SK-N-SH (cell line): ENCODE measurements around the gene VASN. TPM values are rescaled to one million over a fixed set of nuclear protein-coding genes. Genes with fewer than 3 reads are reported as not detected.

Source experiments
- CTCF ChIA-PET: fragments of 300-600, 350-600 bp; formaldehyde crosslinking; extraction: SDS; loops from one replicate; lab custom pipeline; 2021; lab: Yijun Ruan, JAX
- POLR2A ChIA-PET: fragments of 350-600 bp; sonication (Branson Sonifier 250); formaldehyde crosslinking; extraction: SDS; loops from one replicate; lab custom pipeline; 2020; ENCODE audit warnings: antibody characterized with exemption, inconsistent platforms; lab: Yijun Ruan, JAX
- DNase-seq: peaks from one replicate; pipeline ENCODE4 v3.0.0; 2012
- H2AFZ ChIP-seq: fragments of 200-600 bp; sonication (generic); 2 replicates; pipeline ENCODE4 v1.8.1; 2016; ENCODE audit warnings: antibody characterized with exemption, mild to moderate bottlenecking, low read depth
- H3F3A ChIP-seq: fragments of 200-600 bp; sonication (generic); replicated peaks from 2 replicates; pipeline ENCODE3; 2016; ENCODE audit warnings: antibody characterized with exemption, mild to moderate bottlenecking; ENCODE audit not compliant: insufficient read depth
- H3K27ac ChIP-seq, 2 experiments: fragments of 200-500 bp in 1 of 2; fragments of 200-600 bp in 1 of 2; sonication (Bioruptor generic) in 1 of 2; sonication (generic), shearing (Covaris generic) in 1 of 2; 2 replicates each; pipeline versions ENCODE4 v1.5.1 to v1.6.1; 2014 to 2016; ENCODE audit warnings: low read depth in 2 of 2, inconsistent platforms in 1 of 2, low read length in 1 of 2, mild to moderate bottlenecking in 1 of 2, mixed read lengths in 1 of 2
- H3K27me3 ChIP-seq: fragments of 200-600 bp; sonication (generic), shearing (Covaris generic); 2 replicates; pipeline ENCODE4 v1.6.1; 2016; ENCODE audit warnings: mixed run types; ENCODE audit not compliant: insufficient read depth
- H3K36me3 ChIP-seq, 2 experiments: fragments of 200-500 bp in 1 of 2; fragments of 200-600 bp in 1 of 2; sonication (Bioruptor generic) in 1 of 2; sonication (generic) in 1 of 2; replicated peaks in 1 of 2; 2 replicates each; pipeline versions ENCODE3 to v1.5.1; 2014 to 2016; ENCODE audit warnings: low read length in 1 of 2, mild to moderate bottlenecking in 1 of 2; ENCODE audit not compliant: insufficient read depth in 2 of 2, control insufficient read depth in 1 of 2
- H3K4me1 ChIP-seq, 2 experiments: fragments of 200-500 bp in 1 of 2; fragments of 200-600 bp in 1 of 2; sonication (Bioruptor generic) in 1 of 2; sonication (generic), shearing (Covaris generic) in 1 of 2; 2 replicates each; pipeline versions ENCODE4 v1.5.1 to v1.6.1; 2014 to 2016; ENCODE audit warnings: low read depth in 1 of 2, low read length in 1 of 2, mixed run types in 1 of 2; ENCODE audit not compliant: insufficient read depth in 2 of 2, control insufficient read depth in 1 of 2
- H3K4me2 ChIP-seq: fragments of 200-600 bp; sonication (generic), shearing (Covaris generic); 2 replicates; pipeline ENCODE4 v1.6.1; 2017; ENCODE audit warnings: mixed run types
- H3K4me3 ChIP-seq, 2 experiments: fragments of 200-500 bp in 1 of 2; fragments of 200-600 bp in 1 of 2; sonication (Bioruptor generic) in 1 of 2; sonication (generic), shearing (Covaris generic) in 1 of 2; 2 replicates each; pipeline versions ENCODE4 v1.5.1 to v1.8.1; 2014 to 2016; ENCODE audit warnings: low read depth in 2 of 2, inconsistent platforms in 1 of 2, low read length in 1 of 2, mild to moderate bottlenecking in 1 of 2, mixed read lengths in 1 of 2, moderate library complexity in 1 of 2
- H3K79me2 ChIP-seq: fragments of 200-600 bp; sonication (generic); 2 replicates; pipeline ENCODE4 v1.8.1; 2017; ENCODE audit warnings: mild to moderate bottlenecking; ENCODE audit not compliant: insufficient read depth
- H3K9ac ChIP-seq: fragments of 200-600 bp; sonication (generic); 2 replicates; pipeline ENCODE4 v1.6.1; 2017; ENCODE audit warnings: mixed run types
- H3K9me2 ChIP-seq: fragments of 200-600 bp; sonication (generic); 2 replicates; pipeline ENCODE4 v1.6.1; 2017; ENCODE audit warnings: mixed run types
- H3K9me3 ChIP-seq: fragments of 200-600 bp; sonication (generic); 2 replicates; pipeline ENCODE4 v1.6.1; 2017; ENCODE audit warnings: mixed run types, mild to moderate bottlenecking, moderate library complexity
- H4K20me1 ChIP-seq: fragments of 200-600 bp; sonication (generic); 2 replicates; pipeline ENCODE4 v1.6.1; 2017; ENCODE audit warnings: mild to moderate bottlenecking, mixed run types; ENCODE audit not compliant: insufficient read depth
- FOSL2 ChIP-seq: IDR thresholded peaks from 2 replicates; pipeline ENCODE4 v1.4.0; 2012; ENCODE audit warnings: low read depth, mild to moderate bottlenecking, moderate library complexity, borderline replicate concordance
- FOXM1 ChIP-seq: IDR thresholded peaks from 2 replicates; pipeline ENCODE4 v1.4.0; 2012; ENCODE audit warnings: low read depth, mild to moderate bottlenecking
- GABPA ChIP-seq: IDR thresholded peaks from 2 replicates; pipeline ENCODE4 v1.4.0; 2012; ENCODE audit warnings: low read depth, mild to moderate bottlenecking
- JUND ChIP-seq: IDR thresholded peaks from 2 replicates; pipeline ENCODE4 v1.4.0; 2012
- MEF2A ChIP-seq: IDR thresholded peaks from 2 replicates; pipeline ENCODE4 v1.4.0; 2012; ENCODE audit warnings: low read depth, borderline replicate concordance
- MXI1 ChIP-seq: IDR thresholded peaks from 2 replicates; pipeline ENCODE4 v1.6.1; 2012; ENCODE audit warnings: mild to moderate bottlenecking, low read depth, low read length, improper control_type of control experiment
- NFIC ChIP-seq: IDR thresholded peaks from 2 replicates; pipeline ENCODE4 v1.4.0; 2012; ENCODE audit warnings: borderline replicate concordance
- RAD21 ChIP-seq: IDR thresholded peaks from 2 replicates; pipeline ENCODE4 v1.6.1; 2012; ENCODE audit warnings: mild to moderate bottlenecking, low read length
- RCOR1 ChIP-seq: fragments of 150-350 bp; IDR thresholded peaks from 2 replicates; pipeline ENCODE4 v1.6.1; 2017; ENCODE audit warnings: antibody characterized with exemption, low read length
- RFX5 ChIP-seq: IDR thresholded peaks from 2 replicates; pipeline ENCODE4 v1.6.1; 2012; ENCODE audit warnings: mild to moderate bottlenecking, improper control_type of control experiment, low read length
- SIN3A ChIP-seq: IDR thresholded peaks from 2 replicates; pipeline ENCODE4 v1.6.1; 2012; ENCODE audit warnings: low read depth, mild to moderate bottlenecking, low read length, moderate library complexity, borderline replicate concordance
- SMC3 ChIP-seq: IDR thresholded peaks from 2 replicates; pipeline ENCODE4 v1.6.1; 2012; ENCODE audit warnings: low read depth, low read length, improper control_type of control experiment
- TCF12 ChIP-seq: IDR thresholded peaks from 2 replicates; pipeline ENCODE4 v1.4.0; 2012
- TEAD4 ChIP-seq: IDR thresholded peaks from 2 replicates; pipeline ENCODE4 v1.4.0; 2012; ENCODE audit warnings: mild to moderate bottlenecking, borderline replicate concordance; ENCODE audit not compliant: insufficient read depth
- WGBS: methylation state at CpG from one replicate; pipeline ENCODE4 v1.1.6; 2017; ENCODE audit warnings: low lambda C conversion rate; 5-methylcytosine and 5-hydroxymethylcytosine counted together
- polyA plus RNA-seq, 3 experiments: library from polyadenylated mRNA; depleted of rRNA; stranded (reverse); fragments of >200 nt; gene quantifications; 2 replicates each; pipeline ENCODE4 v1.2.3, GENCODE V29; 2012
- TF ChIP-seq, protein P1 (sequence below): fragments of 150-350 bp; IDR thresholded peaks from 2 replicates; pipeline ENCODE4 v1.6.1; 2016; ENCODE audit warnings: mild to moderate bottlenecking, low read depth, low read length
- TF ChIP-seq, protein P2 (sequence below): fragments of 200-600 bp; sonication (generic); IDR thresholded peaks from 2 replicates; pipeline ENCODE4 v1.6.1; 2017; ENCODE audit warnings: antibody characterized with exemption, mild to moderate bottlenecking, moderate library complexity
- TF ChIP-seq, protein P3 (sequence below): IDR thresholded peaks from 2 replicates; pipeline ENCODE4 v1.4.0; 2012; ENCODE audit warnings: low read depth

Gene VASN
- polyA plus RNA-seq, 1 of the 3 experiments (the other 2 are of a cell fraction) = 37.4 TPM

DNA sequence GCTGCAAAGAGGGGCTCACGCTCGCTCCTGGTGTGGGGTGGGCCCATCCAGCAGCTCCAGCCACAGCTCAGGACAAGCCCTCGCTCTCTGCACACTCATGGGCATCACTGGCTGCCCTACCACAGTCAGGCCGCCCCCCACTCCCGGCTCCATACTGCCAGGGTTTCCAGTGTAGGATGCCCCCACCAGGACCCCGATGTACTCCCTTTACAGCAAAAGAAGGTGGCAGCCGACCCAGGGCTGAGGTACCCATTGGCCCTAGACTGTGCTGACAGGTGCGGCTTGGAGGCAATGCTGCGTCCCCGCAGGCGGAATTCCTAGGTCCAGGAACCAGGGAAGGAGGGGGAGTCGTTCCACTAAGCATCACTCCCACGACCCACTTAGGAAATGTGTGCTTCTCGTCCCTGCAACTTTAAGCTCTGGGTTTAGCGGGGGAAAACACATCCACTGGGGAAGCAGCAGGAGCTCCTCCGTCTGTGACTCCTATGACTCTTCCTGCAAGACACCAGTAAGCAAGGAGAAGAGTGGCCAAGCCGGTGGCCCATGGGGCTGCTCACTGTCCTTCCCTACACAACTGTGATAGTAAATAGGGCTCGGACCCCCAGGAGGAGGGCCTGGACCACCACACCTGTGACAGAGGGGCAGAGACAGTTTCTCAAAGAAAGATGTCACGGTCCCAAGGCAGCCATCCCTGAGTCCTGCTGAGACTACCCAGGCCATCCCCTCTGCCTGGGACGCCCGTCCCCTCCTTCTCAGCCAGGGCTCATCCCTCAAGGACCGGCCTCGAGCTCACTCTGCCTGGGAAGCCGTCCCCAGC is 31.7 kb downstream of the VASN start (continued):
- TF ChIP-seq, protein P1, sequence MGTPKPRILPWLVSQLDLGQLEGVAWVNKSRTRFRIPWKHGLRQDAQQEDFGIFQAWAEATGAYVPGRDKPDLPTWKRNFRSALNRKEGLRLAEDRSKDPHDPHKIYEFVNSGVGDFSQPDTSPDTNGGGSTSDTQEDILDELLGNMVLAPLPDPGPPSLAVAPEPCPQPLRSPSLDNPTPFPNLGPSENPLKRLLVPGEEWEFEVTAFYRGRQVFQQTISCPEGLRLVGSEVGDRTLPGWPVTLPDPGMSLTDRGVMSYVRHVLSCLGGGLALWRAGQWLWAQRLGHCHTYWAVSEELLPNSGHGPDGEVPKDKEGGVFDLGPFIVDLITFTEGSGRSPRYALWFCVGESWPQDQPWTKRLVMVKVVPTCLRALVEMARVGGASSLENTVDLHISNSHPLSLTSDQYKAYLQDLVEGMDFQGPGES = no peak
- TF ChIP-seq RFX5 (no peak), TCF12 (no peak), FOXM1 (no peak), FOSL2 (no peak), SIN3A (no peak)
- TF ChIP-seq, protein P2, sequence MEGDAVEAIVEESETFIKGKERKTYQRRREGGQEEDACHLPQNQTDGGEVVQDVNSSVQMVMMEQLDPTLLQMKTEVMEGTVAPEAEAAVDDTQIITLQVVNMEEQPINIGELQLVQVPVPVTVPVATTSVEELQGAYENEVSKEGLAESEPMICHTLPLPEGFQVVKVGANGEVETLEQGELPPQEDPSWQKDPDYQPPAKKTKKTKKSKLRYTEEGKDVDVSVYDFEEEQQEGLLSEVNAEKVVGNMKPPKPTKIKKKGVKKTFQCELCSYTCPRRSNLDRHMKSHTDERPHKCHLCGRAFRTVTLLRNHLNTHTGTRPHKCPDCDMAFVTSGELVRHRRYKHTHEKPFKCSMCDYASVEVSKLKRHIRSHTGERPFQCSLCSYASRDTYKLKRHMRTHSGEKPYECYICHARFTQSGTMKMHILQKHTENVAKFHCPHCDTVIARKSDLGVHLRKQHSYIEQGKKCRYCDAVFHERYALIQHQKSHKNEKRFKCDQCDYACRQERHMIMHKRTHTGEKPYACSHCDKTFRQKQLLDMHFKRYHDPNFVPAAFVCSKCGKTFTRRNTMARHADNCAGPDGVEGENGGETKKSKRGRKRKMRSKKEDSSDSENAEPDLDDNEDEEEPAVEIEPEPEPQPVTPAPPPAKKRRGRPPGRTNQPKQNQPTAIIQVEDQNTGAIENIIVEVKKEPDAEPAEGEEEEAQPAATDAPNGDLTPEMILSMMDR = no peak
- TF ChIP-seq, protein P3, sequence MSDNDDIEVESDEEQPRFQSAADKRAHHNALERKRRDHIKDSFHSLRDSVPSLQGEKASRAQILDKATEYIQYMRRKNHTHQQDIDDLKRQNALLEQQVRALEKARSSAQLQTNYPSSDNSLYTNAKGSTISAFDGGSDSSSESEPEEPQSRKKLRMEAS = no peak

DNA sequence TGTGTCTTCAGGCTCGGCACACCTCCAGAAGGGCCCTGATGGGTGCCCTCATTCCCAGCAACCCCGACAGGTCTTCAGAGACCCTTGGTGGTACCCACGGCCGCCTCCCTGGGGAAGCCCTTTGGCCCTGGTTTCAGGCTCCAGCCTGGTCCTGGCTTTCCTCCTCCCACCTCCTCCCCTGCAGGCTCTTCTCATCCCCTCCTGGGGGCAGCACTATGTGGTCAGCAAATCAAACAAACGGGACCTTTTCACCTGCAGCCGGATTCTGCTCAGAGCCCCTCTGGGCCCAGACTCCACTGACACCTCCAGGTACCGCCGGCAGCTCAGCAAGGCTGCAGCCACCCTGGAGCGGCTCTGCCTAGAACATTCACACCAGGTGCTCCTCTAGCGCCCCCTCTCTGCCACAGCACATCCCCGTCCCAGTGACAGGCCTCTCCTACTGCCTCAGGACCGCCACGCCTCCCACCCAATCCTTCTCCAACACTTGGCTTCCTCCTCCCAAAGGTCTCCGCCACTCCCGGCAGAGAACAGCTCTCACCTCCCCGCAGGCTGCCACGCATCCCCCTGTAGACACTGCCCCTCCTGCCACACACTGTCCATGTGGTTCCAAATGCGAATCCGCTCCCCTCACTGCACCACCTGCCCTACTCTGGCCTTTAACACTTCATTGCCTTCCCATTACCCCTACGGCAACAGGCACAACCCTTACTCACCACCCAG is 32.8 kb downstream of the VASN start:
- DNase-seq = peak; percentile 80

More for the DNA sequence above, 32.8 kb downstream of the VASN start:
- Histone ChIP-seq H3K4me1 (peaks cover 0 to 11% of the 10 kb centered on the region in 2 experiments; a peak in 1 of 4 replicates), H3F3A (peaks cover 3% of the 10 kb centered on the region), H3K9me3 (no peaks in the 10 kb centered on the region), H3K9me2 (no peaks in the 10 kb centered on the region), H2AFZ (no peak overlapping the region), H3K27ac (no peak overlapping the region), H3K4me2 (no peak overlapping the region), H4K20me1 (no peaks in the 10 kb centered on the region), H3K4me3 (no peak overlapping the region; a peak in 1 of 4 replicates), H3K9ac (no peak overlapping the region), H3K79me2 (no peaks in the 10 kb centered on the region), H3K36me3 (peaks cover 0 to 9% of the 10 kb centered on the region in 2 experiments), H3K27me3 (no peaks in the 10 kb centered on the region)
- ChIA-PET CTCF (interaction anchor here (0.6 to 9.3 kb wide), 13 partner anchors 11 to 204 kb away, joined by 4 to 558 read pairs (median 26); partner anchors contain the start of genes CORO7, PAM16, TFAP4 and VASN), POLR2A (interaction anchor here (1.6 kb wide), 1 partner anchor 12 kb away, joined by 4 read pairs; no protein-coding TSS in a partner anchor)
- TF ChIP-seq GABPA (no peak), MXI1 (no peak), MEF2A (no peak), SMC3 (peak; percentile 34; the same call in 1 of the 2 replicates), RCOR1 (no peak), RAD21 (peak; percentile 42), TEAD4 (no peak), SIN3A (no peak), RFX5 (no peak), JUND (no peak), NFIC (no peak)
- TF ChIP-seq, protein P2 = peak; percentile 98
- 76% methylated on average over 19 of the region's 20 CpGs for WGBS
